Measurements from ENCODE around the gene TRPM3. TPM values are rescaled to one million over a fixed set of nuclear protein-coding genes. Genes with fewer than 3 reads are reported as not detected.

TRPM3 gene
- total RNA-seq, 4 donors from 2014 or later, result 0.27 to 1.2 (median 0.47) TPM; not detected in 1

DNA sequence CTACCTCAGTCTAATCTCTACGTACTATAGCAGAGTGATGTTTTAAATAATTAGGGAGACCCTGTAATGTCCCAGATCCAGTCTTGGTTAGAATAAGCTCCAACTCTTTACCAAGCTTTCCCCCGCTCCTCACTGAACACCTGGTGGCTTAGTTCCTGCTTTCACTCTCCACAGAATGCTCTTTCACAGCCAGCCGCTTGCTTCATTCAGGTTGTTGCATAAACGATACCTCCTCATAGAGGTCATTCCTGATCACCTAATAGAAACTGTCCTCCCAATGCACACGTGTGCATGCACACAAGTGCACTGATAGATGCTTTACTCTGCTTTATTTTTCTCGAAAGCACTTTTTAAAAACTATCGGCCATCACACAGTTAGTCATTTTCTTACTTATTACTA, 298.1 kb downstream of the TRPM3 start:
- no peaks in the 10 kb centered on the region for H3K9me3 ChIP-seq
- no peak for TF ChIP-seq EP300 (IDR thresholded peaks at IDR 0.05)
- TF ChIP-seq POLR2A (IDR thresholded peaks at IDR 0.05), result no peak
- TF ChIP-seq, protein P1, sequence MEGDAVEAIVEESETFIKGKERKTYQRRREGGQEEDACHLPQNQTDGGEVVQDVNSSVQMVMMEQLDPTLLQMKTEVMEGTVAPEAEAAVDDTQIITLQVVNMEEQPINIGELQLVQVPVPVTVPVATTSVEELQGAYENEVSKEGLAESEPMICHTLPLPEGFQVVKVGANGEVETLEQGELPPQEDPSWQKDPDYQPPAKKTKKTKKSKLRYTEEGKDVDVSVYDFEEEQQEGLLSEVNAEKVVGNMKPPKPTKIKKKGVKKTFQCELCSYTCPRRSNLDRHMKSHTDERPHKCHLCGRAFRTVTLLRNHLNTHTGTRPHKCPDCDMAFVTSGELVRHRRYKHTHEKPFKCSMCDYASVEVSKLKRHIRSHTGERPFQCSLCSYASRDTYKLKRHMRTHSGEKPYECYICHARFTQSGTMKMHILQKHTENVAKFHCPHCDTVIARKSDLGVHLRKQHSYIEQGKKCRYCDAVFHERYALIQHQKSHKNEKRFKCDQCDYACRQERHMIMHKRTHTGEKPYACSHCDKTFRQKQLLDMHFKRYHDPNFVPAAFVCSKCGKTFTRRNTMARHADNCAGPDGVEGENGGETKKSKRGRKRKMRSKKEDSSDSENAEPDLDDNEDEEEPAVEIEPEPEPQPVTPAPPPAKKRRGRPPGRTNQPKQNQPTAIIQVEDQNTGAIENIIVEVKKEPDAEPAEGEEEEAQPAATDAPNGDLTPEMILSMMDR (IDR thresholded peaks at IDR 0.05), result no peak
- no peak for TF ChIP-seq POLR2AphosphoS5 (IDR thresholded peaks at IDR 0.05)
- no peaks in the 10 kb centered on the region for H3K4me1 ChIP-seq
- WGBS, 2 donors (ENCODE audit: low coverage in 1 of 2), result 84 to 85% methylated on average over 4 to 7 of the region's 7 CpGs
- H3K27ac ChIP-seq, result no peak overlapping the region
- no peaks in the 10 kb centered on the region for H3K27me3 ChIP-seq
- no peak for ATAC-seq
- no peaks in the 10 kb centered on the region for H3K36me3 ChIP-seq
- no peak overlapping the region for H3K4me3 ChIP-seq

DNA sequence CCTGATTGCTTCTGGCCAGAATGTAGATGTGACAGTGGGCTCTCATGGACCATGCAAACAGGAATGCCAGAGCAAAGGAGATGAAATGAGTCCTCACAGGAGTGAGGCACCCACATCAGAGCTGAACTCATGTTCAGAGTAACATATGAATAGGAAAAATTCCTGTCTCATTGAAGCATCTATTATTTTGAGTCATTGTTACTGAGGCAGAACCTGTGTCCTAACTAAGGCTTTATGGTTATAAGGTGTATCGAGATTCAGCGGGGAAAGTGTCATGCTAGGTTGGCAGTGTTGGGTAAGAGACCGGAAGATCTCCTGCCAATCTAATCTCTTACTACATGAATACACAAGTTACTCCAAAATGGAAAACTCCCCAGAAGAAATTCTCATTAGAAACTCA, 304.1 kb downstream of the TRPM3 start:
- no peaks in the 10 kb centered on the region for H3K27me3 ChIP-seq
- no peak overlapping the region for H3K27ac ChIP-seq
- TF ChIP-seq EP300 (IDR thresholded peaks at IDR 0.05) (no peak), POLR2A (IDR thresholded peaks at IDR 0.05) (no peak), POLR2AphosphoS5 (IDR thresholded peaks at IDR 0.05) (no peak)
- TF ChIP-seq, protein P1 (IDR thresholded peaks at IDR 0.05), result no peak
- 80 to 100% methylated on average over 2 to 3 of the region's 3 CpGs for WGBS, 2 donors (ENCODE audit: low coverage in 1 of 2)
- no peaks in the 10 kb centered on the region for H3K4me1 ChIP-seq
- H3K4me3 ChIP-seq, result no peak overlapping the region
- no peak for ATAC-seq
- H3K9me3 ChIP-seq, result no peaks in the 10 kb centered on the region
- no peaks in the 10 kb centered on the region for H3K36me3 ChIP-seq

DNA sequence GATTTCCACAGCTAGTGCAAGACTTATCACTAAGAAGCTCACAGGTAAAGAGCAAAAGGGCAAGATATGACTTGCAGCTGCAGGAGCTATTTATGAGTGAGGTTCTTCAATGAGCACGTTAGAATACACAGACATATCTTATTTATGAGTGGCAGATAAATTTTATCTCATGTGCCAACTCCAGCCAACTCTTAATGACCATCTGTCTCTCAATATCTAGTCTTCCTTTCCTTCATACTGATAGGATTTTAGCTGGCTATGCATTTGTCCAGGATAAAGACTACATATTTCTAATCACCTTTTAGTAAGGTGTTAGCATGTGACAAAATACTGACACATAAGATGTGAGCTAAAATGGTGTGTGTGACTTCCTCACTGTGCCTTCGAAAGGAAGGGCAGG, 304.5 kb downstream of the TRPM3 start:
- Histone ChIP-seq H3K27ac (no peak overlapping the region), H3K4me1 (no peaks in the 10 kb centered on the region), H3K27me3 (no peaks in the 10 kb centered on the region), H3K36me3 (no peaks in the 10 kb centered on the region), H3K4me3 (no peak overlapping the region), H3K9me3 (no peaks in the 10 kb centered on the region)
- no peak for ATAC-seq
- TF ChIP-seq EP300 (IDR thresholded peaks at IDR 0.05) (no peak), POLR2A (IDR thresholded peaks at IDR 0.05) (no peak), POLR2AphosphoS5 (IDR thresholded peaks at IDR 0.05) (no peak)
- TF ChIP-seq, protein P1 (IDR thresholded peaks at IDR 0.05), result no peak
- 60% methylated on average over 2 of the region's 2 CpGs; no CpG with 5 or more reads in 1 of the 2 donors for WGBS, 2 donors (ENCODE audit: low coverage in 1 of 2)

DNA sequence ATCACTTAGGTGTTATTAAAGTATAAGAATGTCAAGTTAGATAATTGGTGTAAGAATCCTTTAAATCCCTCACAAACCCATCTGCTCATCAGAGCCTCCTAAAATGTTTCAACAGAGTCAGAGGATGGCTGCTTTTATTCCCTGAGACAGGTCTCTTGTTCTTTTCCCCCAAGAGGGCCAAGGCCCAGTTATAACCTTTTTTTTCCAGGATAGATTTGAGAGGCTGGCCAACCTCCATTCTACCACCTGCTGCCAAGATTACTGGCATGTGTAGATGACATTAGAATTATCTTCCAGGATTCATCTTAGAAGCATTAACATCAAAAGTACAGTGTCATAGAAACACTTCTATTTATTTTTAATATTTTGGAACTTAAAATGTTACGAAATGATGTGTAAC, 305.1 kb downstream of the TRPM3 start:
- Histone ChIP-seq H3K27me3 (no peaks in the 10 kb centered on the region), H3K27ac (no peak overlapping the region), H3K4me3 (no peak overlapping the region), H3K36me3 (no peaks in the 10 kb centered on the region), H3K4me1 (no peaks in the 10 kb centered on the region), H3K9me3 (no peaks in the 10 kb centered on the region)
- no peak for ATAC-seq
- TF ChIP-seq, protein P1 (IDR thresholded peaks at IDR 0.05), result no peak
- TF ChIP-seq POLR2AphosphoS5 (IDR thresholded peaks at IDR 0.05), result no peak
- TF ChIP-seq POLR2A (IDR thresholded peaks at IDR 0.05), result no peak
- TF ChIP-seq EP300 (IDR thresholded peaks at IDR 0.05), result no peak
- 90 to 93% methylated on average over 1 of the region's 1 CpG for WGBS, 2 donors (ENCODE audit: low coverage in 1 of 2)

DNA sequence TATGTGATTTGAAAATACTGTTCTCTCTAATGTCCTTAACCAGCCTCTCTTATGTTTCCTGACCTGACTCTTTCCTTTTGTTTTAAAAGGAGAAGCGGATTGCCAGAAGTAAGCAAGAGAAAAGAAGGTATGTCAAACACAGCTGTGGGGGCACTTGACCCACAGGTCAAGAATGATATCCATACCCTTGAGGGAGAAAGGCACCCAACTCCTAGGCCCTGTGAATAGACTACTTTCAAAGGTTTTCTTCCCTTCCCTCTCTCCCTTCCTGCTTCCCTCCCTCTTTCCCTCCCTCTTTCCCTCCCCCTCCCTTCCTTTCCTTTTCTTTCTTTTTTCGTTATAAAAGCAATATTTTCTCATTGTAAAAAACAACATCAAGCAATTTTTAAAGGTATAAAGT, 306.8 kb downstream of the TRPM3 start:
- Histone ChIP-seq H3K4me1 (no peaks in the 10 kb centered on the region), H3K27me3 (no peaks in the 10 kb centered on the region), H3K36me3 (no peaks in the 10 kb centered on the region), H3K27ac (no peak overlapping the region), H3K9me3 (no peaks in the 10 kb centered on the region), H3K4me3 (no peak overlapping the region)
- no peak for ATAC-seq
- TF ChIP-seq, protein P1 (IDR thresholded peaks at IDR 0.05), result no peak
- TF ChIP-seq POLR2A (IDR thresholded peaks at IDR 0.05), result no peak
- TF ChIP-seq POLR2AphosphoS5 (IDR thresholded peaks at IDR 0.05), result no peak
- TF ChIP-seq EP300 (IDR thresholded peaks at IDR 0.05), result no peak
- WGBS, 2 donors (ENCODE audit: low coverage in 1 of 2), result 33 to 43% methylated on average over 1 to 2 of the region's 2 CpGs
